ENCODE results near the gene USP24.
"Not testable (repeated sequence)": the region's sequence is repeated elsewhere in the genome, so short reads cannot be mapped to it uniquely, and the experiment has no call there.

Gene USP24

DNA sequence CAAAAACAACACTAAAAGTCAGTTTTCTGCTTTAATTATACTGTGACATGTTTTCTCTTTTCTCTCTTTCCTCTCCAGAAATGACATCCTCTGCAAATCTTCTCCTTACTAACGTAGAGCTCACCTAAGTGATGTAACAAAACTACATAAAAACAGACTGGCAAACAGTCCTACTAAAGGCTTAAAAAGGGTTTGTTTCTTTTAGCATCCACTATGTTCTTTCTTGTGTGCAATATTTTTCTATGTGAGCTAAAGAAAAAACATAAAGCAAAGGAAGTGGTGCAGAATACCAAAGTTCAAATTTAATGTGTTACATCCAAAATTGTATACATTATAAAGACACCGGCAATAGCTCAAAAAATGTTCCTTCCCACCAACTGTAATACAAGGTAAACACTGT lies 14.5 kb downstream of the USP24 start:
- H3K4me3 ChIP-seq (ENCODE audit: low read depth, low read length) = no peak overlapping the region
- no peak for DNase-seq (ENCODE audit: low read depth)

DNA sequence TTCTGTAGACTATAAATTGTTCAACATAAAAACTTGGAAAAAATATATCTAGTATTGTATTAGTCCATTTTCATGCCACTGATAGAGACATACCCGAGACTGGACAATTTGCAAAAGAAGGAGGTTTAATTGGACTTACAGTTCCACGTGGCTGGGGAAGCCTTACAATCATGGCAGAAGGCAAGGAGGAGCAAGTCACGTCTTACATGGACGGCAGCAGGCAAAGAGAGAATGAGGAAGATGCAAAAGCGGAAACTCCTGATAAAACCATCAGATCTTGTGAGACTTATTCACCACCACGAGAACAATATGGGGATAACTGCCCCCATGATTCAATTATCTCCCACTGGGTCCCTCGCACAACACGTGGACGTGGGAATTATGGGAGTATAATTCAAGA lies 15.4 kb downstream of the USP24 start:
- DNase-seq (ENCODE audit: low read depth); H3K4me3 ChIP-seq (ENCODE audit: low read depth, low read length): not testable (repeated sequence)

DNA sequence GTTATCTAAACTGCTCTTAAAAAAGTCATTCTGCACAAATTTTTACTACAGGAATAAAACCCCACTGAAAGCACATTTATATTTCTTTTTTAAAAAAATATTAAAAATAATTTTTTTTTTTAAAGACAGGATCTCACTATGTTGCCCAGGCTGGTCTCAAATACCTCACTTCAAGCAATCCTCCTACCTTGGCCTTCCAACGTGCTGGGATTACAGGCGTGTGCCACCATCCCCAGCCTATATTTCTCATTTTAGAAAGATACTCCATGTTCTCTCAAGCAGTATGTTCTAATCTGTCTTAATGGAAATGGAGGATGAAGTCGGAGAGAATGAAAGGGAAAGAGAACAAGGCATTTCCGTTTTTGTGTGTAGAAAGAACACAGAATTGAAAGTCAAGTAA lies 17.1 kb downstream of the USP24 start:
- H3K4me3 ChIP-seq (ENCODE audit: low read depth, low read length) = no peak overlapping the region
- DNase-seq (ENCODE audit: low read depth) = no peak

DNA sequence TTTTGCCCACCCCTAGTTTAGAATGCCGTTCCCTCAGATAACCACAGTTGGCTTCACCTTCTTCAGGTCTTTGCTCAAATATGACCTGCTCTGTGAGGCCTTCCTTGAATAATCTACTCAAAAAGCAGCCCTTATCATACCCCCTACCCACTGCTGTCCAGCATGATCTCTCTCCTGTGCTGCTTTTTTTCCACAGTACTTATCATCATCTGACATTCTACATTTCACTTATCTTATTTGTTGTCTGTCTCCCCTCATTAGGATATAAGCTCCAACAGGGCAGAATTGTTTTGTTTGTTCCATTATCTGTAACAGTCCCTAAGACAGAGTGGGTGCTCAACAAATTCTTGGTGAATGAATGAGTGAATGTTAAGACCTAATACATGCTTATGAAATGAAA lies 18.1 kb downstream of the USP24 start:
- H3K4me3 ChIP-seq (ENCODE audit: low read depth, low read length) = no peak overlapping the region
- DNase-seq (ENCODE audit: low read depth) = no peak

DNA sequence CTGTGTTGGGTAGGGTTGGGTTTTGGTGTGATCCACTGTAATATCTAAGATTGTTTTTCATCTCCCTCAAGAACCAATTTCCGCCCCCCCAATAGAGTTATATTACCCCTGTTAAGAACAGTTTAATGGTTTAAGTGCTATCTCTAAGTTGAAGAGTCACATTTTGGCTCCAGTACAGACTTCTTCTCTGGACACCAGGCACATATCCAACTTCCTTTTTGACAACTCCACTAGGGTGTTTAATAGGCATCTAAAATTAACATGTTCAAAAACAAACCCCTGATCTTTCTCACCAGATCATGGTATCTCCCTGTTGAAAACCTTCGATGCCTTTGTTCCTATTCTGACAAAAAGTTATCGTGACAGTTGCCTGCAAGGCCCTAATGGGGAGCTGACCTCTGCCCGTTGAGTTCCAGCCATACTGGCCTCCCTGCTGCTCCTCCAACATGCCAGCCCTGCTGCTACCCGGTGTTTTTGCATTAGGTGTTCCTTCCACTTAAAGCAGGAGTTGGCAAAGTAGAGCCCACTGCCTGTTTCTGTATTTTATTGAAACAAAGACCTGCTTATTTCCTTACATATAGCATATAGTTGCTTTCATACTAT lies 18.6 kb downstream of the USP24 start:
- no peak for DNase-seq (ENCODE audit: low read depth)
- no peak overlapping the region for H3K4me3 ChIP-seq (ENCODE audit: low read depth, low read length)

DNA sequence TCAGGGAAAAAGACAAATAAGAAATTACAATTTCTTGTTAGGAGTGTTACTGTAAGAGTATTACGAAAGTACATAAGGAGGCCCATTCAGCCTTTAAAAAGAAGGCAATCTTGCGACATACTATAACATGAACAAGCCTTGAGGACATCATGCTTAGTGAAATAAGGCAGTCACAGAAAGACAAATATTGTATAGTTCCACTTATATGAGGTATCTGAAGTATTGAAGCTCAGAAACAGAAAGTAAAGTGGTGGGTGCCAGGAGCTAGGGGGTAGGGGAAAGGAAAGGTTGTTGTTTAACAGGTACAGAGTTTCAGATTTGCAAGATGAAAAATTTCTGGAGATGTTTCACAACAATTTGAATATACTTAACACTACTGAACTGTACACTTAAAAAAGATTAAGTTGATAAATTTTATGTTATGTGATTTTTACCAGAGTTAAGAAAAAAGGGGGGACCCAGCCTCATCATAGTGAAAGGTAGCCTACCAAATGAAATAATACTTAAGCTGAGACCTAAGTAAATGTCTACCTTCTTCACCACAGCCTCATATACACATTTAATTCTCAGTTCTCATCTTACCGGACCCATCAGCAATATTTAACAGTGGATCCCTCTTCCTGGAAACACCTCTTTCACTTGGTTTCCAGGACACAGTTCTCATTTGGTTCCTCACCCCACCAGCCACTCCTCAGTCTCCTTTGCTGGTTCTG lies 19.5 kb downstream of the USP24 start:
- peak; percentile 73 for DNase-seq (ENCODE audit: low read depth)
- no peak overlapping the region for H3K4me3 ChIP-seq (ENCODE audit: low read depth, low read length)

DNA sequence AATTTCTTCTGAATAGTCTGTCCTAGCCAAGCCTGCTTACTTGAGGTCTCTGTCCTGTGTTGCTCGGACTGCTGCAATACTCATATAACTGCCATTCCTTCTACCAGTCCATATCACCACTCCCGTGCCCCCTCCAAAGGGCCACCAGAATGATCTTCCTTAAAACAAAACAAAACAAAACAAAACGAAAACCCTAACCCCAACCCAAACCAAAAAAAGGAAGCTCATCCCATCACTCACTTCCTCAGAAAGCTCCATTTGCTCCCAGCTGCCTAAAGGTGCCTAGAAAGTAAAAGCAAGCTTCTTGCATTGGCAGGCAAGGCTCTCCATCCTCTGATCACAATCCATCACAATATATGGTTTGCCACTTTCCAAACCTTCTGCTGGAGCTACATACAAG lies 20.3 kb downstream of the USP24 start:
- DNase-seq (ENCODE audit: low read depth) = no peak
- H3K4me3 ChIP-seq (ENCODE audit: low read depth, low read length) = no peak overlapping the region

DNA sequence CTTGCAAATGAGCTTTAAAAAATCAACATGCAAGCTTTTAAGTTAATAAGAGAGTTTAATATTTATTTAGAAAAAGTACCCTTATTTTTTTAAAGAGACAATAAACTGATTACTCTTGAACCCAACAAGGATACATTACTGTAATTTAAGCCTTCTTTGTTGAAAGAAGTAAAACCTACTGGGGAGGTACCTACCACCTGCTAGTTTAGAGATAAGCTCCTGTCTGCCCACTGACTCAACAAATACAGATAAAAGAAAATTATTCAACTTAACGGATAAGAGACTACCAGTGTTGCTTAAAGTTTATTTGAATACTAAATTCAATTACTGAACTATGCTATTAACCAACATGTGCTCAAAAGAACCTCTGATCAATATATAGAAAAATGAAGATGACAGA lies 23.1 kb downstream of the USP24 start:
- H3K4me3 ChIP-seq (ENCODE audit: low read depth, low read length) = no peak overlapping the region
- no peak for DNase-seq (ENCODE audit: low read depth)

DNA sequence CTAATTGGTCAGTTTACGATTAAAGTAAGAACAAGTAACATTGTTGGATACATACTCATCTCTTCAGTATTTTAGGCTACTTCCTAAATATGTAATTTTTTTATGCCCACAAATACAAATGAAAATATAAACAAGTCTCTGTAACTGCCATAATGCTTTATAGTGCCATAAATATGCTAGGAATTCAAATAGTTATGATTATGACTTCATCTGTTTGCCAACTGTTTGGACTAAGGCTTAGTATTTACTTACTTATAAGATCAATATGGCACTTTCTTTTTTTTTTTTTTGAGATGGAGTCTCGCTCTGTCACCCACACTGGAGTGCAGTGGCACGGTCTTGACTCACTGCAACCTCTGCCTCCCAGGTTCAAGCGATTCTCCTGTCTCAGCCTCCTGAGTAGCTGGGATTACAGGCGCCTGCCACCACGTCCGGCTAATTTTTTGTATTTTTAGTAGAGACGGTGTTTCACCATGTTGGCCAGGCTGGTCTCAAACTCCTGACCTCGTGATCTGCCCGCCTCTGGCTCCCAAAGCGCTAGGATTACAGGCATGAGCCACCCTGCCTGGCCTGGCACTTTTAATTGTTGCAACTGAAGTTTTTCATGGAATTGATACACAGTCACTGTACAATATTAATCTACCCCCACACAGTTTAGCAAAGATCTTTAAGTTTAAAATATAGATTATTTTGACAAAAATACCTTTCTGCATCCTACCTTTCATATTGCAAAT lies 23.8 kb downstream of the USP24 start:
- H3K4me3 ChIP-seq (ENCODE audit: low read depth, low read length); DNase-seq (ENCODE audit: low read depth): not testable (repeated sequence)

DNA sequence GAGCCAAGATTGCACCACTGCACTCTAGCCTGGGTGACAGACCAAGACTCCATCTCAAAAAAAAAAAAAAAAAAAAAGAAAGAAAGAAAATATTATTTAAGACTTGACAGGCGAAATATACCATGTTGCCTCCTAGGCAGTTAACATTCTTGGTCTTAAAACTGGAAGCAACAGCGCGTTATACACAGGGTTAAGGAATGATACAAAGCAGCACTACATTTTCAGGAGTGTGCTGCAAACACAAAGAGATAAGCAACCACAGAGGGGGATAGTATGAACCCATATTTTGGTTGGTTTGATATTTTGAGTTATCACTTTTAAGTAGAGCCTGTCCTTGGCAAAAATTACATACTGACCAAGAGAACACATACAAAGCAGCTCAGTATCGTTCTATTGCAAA lies 25.1 kb downstream of the USP24 start:
- no peak overlapping the region for H3K4me3 ChIP-seq (ENCODE audit: low read depth, low read length)
- DNase-seq (ENCODE audit: low read depth) = no peak

DNA sequence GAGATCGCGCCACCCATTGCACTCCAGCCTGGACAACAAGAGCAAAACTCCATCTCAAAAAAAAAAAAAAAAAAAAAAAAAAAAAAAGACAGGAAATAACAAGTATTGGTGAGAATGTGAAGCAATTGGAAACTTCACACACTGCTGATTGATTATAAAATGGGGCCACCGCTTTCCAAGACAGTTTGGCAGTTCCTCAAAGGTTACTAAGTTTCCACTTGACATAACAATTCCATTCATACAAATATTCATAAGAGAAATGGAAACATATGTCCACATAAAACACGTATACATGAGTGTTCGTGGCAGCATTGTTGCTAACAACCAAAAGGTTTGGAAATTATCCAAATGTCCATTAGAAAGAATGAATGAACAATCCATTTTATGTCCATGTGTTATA lies 26.3 kb downstream of the USP24 start:
- DNase-seq (ENCODE audit: low read depth) = no peak
- no peak overlapping the region for H3K4me3 ChIP-seq (ENCODE audit: low read depth, low read length)

DNA sequence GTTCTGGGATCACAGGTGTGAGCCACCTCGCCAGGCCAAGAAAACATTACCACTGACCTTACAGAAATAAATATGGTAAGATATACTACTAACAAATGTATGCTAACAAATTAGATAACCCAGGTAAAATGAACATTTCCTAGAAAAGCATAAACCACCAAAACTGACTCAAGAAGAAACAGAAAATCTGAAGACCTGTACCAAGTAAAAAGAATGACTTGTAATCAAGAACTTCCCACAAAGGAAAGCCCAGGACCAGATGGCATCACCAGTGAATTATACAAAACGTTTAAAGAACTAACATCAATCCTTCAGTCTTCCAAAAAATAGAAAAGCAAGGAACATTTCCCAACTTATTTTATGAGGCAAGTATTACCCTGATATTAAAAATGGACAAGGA lies 29.3 kb downstream of the USP24 start:
- H3K4me3 ChIP-seq (ENCODE audit: low read depth, low read length) = no peak overlapping the region
- DNase-seq (ENCODE audit: low read depth) = no peak

DNA sequence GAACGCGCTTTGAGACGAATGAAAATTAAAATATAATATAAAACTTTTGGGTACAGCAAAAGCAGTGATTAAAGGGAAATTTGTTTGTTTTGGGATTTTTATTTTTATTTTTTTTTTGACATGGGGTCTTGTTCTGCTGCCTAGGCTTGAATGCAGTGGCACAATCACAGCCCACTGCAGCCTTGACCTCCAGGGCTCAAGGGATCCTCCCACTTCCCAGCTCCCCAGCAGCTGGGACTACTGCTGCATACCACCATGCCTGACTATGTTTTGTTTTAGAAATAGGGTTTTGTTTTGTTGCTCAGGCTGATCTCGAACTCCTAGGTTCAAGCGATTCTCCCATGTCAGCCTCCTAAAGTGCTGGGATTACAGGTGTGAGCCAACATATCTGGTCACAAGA lies 30.3 kb downstream of the USP24 start:
- DNase-seq (ENCODE audit: low read depth) = no peak
- no peak overlapping the region for H3K4me3 ChIP-seq (ENCODE audit: low read depth, low read length)

DNA sequence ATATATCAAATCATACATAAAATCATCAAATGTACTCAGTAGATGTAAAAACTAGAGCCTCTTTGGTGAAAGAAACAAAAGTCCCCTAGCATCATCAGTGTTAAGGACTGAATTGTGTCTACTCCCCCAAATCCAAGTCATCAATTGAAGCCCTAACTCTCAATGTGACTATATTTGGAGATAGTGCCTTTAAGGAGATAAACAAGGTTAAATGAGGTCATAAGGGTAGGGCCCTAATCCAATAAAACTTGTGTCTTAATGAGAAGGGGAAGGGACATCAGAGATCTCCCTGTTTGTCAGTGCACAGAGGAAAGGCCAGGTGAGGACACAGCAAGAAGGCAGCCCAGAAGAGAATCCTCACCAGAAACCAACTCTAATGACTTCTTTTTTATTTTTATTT lies 33.5 kb downstream of the USP24 start:
- no peak overlapping the region for H3K4me3 ChIP-seq (ENCODE audit: low read depth, low read length)
- no peak for DNase-seq (ENCODE audit: low read depth)

DNA sequence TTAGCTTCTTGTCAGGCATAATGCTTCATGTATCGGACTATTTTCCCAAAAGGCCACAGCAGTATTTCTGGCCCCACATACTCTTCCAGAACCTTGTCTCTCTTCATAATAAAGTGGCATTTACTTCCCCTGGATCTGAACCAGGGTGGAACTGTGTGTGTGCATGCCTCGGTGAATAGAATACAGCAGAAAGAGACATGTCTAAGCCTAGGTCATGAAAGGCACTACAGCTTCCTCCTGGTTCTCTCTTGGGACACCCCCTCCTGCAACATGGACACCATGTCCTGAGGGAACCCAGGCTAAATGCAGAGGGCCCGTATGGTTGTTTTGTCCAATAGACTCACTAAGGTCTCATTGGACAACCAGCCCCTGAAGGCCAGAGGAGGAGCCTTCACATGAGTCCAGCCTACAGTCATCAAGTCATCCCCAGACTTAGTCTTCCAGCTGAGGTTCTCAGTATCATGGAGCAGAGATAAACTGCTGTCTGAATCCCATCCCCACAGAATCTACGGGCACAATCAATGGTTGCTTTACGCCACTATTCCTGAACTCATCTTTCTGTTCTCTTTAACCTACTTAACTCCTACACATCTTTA lies 35.0 kb downstream of the USP24 start:
- DNase-seq (ENCODE audit: low read depth) = no peak
- H3K4me3 ChIP-seq (ENCODE audit: low read depth, low read length) = no peak overlapping the region

DNA sequence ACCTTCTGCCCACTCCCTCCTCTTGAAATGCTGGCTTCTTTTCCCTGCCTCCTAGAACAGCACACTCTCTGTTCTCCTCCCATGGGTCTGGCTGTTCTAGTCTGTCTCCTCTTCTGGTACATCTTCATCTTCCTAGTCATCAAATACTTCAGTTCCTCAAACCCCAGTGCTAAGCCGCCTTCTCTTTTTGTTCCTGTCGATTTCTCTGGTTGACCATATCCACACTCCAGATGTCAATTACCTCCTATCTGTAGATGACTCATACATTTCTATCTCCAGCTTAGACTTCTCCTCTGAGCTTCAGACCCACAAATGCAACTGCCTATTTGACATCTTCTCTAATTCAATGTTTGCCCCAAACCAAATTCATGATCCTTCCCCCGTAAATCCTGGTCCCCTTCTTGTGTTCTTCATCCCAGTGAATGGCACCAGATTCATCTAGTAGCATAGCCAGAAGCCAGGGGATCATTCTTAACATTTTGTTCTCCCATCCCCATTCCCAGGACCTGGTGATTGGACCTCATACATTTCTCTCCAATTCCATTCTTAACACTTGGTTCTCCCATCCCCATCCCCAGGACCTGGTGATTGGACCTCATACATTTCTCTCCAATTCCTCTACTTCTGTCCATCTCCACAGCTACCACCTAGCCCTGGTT lies 35.9 kb downstream of the USP24 start:
- H3K4me3 ChIP-seq (ENCODE audit: low read depth, low read length) = no peak overlapping the region

DNA sequence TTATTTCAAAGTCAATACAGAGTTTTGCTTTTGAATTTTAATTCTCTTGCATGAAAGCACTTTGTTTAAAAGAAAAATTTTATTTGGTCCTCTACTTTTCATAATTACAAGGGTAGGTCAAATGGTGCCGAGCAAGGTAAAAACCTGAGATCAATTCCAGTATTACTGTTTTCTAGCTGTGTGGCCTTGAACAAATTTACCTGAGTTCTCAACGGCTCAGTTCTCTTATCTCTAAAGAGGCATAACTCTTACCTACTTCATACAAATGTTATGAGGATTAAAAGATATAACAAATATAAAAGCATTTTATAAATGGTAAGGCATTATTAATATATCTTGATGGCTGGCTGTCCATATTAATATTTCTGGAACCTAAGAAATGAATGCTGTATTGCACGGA lies 42.5 kb downstream of the USP24 start:
- DNase-seq (ENCODE audit: low read depth) = no peak
- H3K4me3 ChIP-seq (ENCODE audit: low read depth, low read length) = no peak overlapping the region

More for the DNA sequence above, 35.9 kb downstream of the USP24 start:
- no peak for DNase-seq (ENCODE audit: low read depth)

DNA sequence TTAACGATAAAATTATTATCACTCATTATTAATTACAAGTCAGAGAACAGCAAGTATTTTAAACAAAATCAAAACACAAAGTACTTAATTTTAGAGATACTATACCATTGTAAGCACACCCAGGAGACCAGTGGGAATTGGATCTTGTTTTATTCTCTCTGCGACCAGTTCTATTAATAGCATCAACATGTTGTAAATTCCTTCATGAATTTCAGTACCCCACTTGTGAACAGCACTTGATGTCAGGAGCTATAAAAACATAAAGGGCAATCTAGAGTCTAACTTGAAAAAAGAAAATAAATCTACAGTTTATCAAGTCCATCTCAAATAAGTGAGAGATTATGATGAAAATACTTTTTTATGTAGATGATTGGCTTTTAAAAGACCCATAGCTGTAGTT lies 42.9 kb downstream of the USP24 start:
- DNase-seq (ENCODE audit: low read depth) = no peak
- no peak overlapping the region for H3K4me3 ChIP-seq (ENCODE audit: low read depth, low read length)

DNA sequence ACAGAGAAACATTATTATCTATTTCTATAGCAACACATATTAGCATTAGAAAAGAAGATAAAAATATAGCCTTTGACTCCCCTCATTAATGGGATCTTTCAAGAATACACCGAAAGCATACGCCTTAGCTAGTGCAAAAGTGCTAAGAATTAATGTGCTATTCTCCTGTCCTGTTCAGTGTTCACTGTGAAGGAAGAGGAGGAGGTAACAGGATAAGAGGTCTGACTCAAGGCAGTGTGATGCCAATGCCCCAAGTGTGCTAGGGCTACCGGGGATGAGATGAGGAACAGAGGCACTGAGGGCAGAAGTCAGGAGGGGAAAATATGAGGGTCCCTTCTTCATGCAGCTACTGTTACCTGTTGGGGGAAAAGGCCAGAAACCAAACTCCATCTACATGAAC lies 43.5 kb downstream of the USP24 start:
- no peak overlapping the region for H3K4me3 ChIP-seq (ENCODE audit: low read depth, low read length)
- DNase-seq (ENCODE audit: low read depth) = no peak

DNA sequence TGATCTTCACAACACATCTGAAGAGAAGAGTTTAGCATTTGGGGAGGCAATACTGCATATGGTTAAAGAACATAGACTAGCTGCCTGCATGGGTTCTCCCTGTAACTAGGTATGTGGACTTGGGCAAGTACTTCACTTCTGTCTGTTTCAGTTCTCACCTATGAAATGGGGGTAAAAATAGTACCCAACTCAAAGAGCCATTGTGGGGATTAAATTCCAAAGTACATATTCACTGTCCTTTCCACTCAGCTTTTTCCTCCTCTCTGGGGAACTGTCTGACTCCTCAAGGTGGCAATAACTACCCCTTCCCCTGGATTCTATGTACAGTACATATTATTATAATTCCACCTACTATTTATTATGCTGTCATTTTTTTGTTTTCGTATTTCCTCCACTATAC lies 44.7 kb downstream of the USP24 start:
- no peak for DNase-seq (ENCODE audit: low read depth)
- no peak overlapping the region for H3K4me3 ChIP-seq (ENCODE audit: low read depth, low read length)

Measured in skeletal muscle cell (primary cell).